ENCODE data around the gene NADK. TPM values are rescaled to one million over a fixed set of nuclear protein-coding genes. Genes with fewer than 3 reads are reported as not detected.

NADK gene
- total RNA-seq, 1 donor from 2014 or later, result 89.2 TPM

- no peaks in the 10 kb centered on the region for H3K27me3 Mint-ChIP-seq
- H3K4me3 Mint-ChIP-seq, result no peak overlapping the region
- peaks cover 5% of the 10 kb centered on the region for H3K4me1 Mint-ChIP-seq (ENCODE audit: unreplicated experiment)
- peaks cover 10% of the 10 kb centered on the region for H3K36me3 Mint-ChIP-seq
- no peak for TF ChIP-seq CTCF (conservative IDR thresholded peaks at IDR 0.05)
- no peaks in the 10 kb centered on the region for H3K9me3 Mint-ChIP-seq
- no peak for DNase-seq (ENCODE audit: extremely low spot score, unreplicated experiment)
- H3K27ac Mint-ChIP-seq, result no peak overlapping the region
Measured at GRCh38 chr1:1784933-1785332, 6.7 kb upstream of the NADK start.

- H3K36me3 Mint-ChIP-seq, result peaks cover 5% of the 10 kb centered on the region
- no peak for DNase-seq (ENCODE audit: extremely low spot score, unreplicated experiment)
- TF ChIP-seq CTCF (conservative IDR thresholded peaks at IDR 0.05), result no peak
- H3K27ac Mint-ChIP-seq, result peak overlapping the region; percentile 81
- H3K4me3 Mint-ChIP-seq, result peak overlapping the region; percentile 73
- no peaks in the 10 kb centered on the region for H3K27me3 Mint-ChIP-seq
- H3K4me1 Mint-ChIP-seq (ENCODE audit: unreplicated experiment), result peaks cover 5% of the 10 kb centered on the region
- H3K9me3 Mint-ChIP-seq, result no peaks in the 10 kb centered on the region
Measured at GRCh38 chr1:1783320-1783719, 5.0 kb upstream of the NADK start.

- Mint-ChIP-seq H3K36me3 (peaks cover 5% of the 10 kb centered on the region), H3K27me3 (no peaks in the 10 kb centered on the region), H3K4me3 (peak overlapping the region; percentile 54), H3K4me1 (ENCODE audit: unreplicated experiment) (peaks cover 5% of the 10 kb centered on the region), H3K27ac (peak overlapping the region; percentile 81), H3K9me3 (no peaks in the 10 kb centered on the region)
- TF ChIP-seq CTCF (conservative IDR thresholded peaks at IDR 0.05), result no peak
- no peak for DNase-seq (ENCODE audit: extremely low spot score, unreplicated experiment)
Measured at GRCh38 chr1:1782399-1783221, 4.3 kb upstream of the NADK start.

- Mint-ChIP-seq H3K27ac (peak overlapping the region; percentile 74), H3K36me3 (peaks cover under 1% of the 10 kb centered on the region), H3K9me3 (no peaks in the 10 kb centered on the region), H3K4me3 (peak overlapping the region; percentile 37), H3K4me1 (ENCODE audit: unreplicated experiment) (peaks cover 11% of the 10 kb centered on the region), H3K27me3 (no peaks in the 10 kb centered on the region)
- no peak for TF ChIP-seq CTCF (conservative IDR thresholded peaks at IDR 0.05)
- DNase-seq (ENCODE audit: extremely low spot score, unreplicated experiment), result no peak
Measured at GRCh38 chr1:1781526-1781903, 3.2 kb upstream of the NADK start.

GRCh38 chr1:1780598-1781525 lies 2.6 kb upstream of the NADK start:
- peak overlapping the region; percentile 88 for H3K4me3 Mint-ChIP-seq

More at GRCh38 chr1:1780598-1781525, 2.6 kb upstream of the NADK start:
- no peaks in the 10 kb centered on the region for H3K9me3 Mint-ChIP-seq
- no peak for TF ChIP-seq CTCF (conservative IDR thresholded peaks at IDR 0.05)
- H3K27ac Mint-ChIP-seq, result peak overlapping the region; percentile 92
- no peak for DNase-seq (ENCODE audit: extremely low spot score, unreplicated experiment)
- no peaks in the 10 kb centered on the region for H3K36me3 Mint-ChIP-seq
- no peaks in the 10 kb centered on the region for H3K27me3 Mint-ChIP-seq
- H3K4me1 Mint-ChIP-seq (ENCODE audit: unreplicated experiment), result peaks cover 16% of the 10 kb centered on the region
